ENCODE data around the gene FILIP1L. TPM values are rescaled to one million over a fixed set of nuclear protein-coding genes. Genes with fewer than 3 reads are reported as not detected.

The FILIP1L gene
- under 1 TPM in 1 of 2 experiments, not detected in 1; 0.24 TPM for total RNA-seq

DNA sequence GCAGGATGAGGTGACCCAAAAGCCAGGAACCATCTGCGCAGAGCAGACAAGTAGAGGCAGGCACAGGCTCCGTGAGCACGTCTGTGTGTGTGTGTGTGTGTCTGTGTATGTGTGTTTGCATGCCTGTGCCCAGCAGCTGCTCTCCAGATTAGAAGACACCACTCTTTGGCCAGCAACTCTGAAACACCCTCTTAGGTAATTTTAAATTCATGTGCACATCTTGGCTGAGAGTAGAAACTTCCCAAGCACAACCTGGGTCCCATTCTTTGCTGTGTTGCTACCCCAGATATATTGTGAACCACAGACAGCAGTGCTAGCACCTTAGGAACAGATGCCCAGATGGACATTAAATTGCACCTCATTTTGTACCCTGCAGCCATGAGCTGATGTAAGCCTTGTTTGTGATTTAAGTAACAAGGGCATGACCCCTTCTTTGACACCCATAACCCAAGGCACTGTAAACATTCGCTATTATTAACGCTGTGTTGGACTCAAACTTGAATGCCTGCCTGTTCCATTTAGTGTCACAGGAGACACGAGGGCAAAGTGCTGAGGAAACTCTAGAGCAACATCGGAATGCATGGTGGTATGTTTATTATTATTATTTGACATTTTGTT is at the start of gene FILIP1L:
TSS of gene FILIP1L (minus strand) at position 89 of the 618 bp plus-strand sequence.
- Mint-ChIP-seq H3K9me3 (no peaks in the 10 kb centered on the region), H3K36me3 (ENCODE audit: low read depth) (peaks cover 9% of the 10 kb centered on the region), H3K27me3 (ENCODE audit: low read depth) (no peaks in the 10 kb centered on the region), H3K4me3 (no peak within 1 kb of the TSS), H3K4me1 (ENCODE audit: low read depth) (peaks cover 2% of the 10 kb centered on the region), H3K27ac (no peak within 1 kb of the TSS)
- no peak for DNase-seq
- intact Hi-C loops (cut with micrococcal nuclease): no loop called here
- CTCF ChIA-PET: interaction anchor here (0.6 kb wide), 1 partner anchor 108 kb away, joined by 5 read pairs; no protein-coding TSS in a partner anchor

DNA sequence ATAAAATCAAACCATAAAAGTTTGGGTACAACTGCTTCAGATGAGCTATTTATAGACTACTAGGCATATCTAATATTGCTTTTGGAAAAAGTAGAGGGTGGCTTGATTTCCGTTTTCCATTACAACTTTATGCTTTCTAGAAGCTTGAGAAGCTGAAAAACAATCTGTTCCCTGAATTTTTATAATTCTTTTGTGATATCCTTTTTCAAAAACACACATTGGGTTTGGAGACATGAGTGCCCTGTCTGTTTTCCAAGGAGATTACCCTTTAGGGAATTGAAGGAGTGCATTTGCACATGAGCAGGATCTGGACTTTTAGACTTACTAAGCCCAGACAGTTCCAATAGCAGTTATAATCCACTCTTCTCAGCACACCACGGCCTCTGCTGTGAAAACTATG is 49.5 kb upstream of the FILIP1L start:
- H3K27me3 Mint-ChIP-seq (ENCODE audit: low read depth): no peaks in the 10 kb centered on the region
- CTCF ChIA-PET: interaction anchor here (0.7 to 1.5 kb wide), 2 partner anchors 11 to 55 kb away, joined by 3 read pairs; no protein-coding TSS in a partner anchor

DNA sequence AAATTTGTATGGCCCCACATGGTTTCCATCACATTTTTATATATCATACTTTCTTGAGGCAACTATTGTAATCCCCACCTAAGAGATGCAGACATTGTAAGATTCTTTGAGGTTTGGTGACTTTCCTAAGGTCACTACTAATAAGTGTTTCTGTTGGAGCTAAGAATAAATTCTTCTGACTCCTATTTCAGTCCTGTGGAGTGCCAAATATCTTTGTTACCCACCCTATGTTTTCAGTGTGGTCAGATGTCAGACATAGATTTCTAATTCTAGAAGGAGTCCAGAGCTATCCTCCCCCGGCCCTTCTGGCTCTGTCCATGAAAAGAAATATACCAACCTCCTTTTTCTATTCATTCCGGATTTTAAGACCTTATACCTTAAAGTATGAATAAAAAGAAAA is 46.2 kb upstream of the FILIP1L start:
- Mint-ChIP-seq H3K4me1 (ENCODE audit: low read depth) (peaks cover 3% of the 10 kb centered on the region), H3K9me3 (peaks cover 4% of the 10 kb centered on the region), H3K4me3 (no peak overlapping the region), H3K27me3 (ENCODE audit: low read depth) (no peaks in the 10 kb centered on the region), H3K27ac (no peak overlapping the region), H3K36me3 (ENCODE audit: low read depth) (peaks cover 31% of the 10 kb centered on the region)
- intact Hi-C loops (cut with micrococcal nuclease): no loop called here
- no peak for DNase-seq
- CTCF ChIA-PET: interaction anchor here (1.5 kb wide), 1 partner anchor 88 kb away, joined by 4 read pairs; no protein-coding TSS in a partner anchor

More for the DNA sequence above, 49.5 kb upstream of the FILIP1L start:
- Mint-ChIP-seq H3K27ac (no peak overlapping the region), H3K4me3 (no peak overlapping the region), H3K36me3 (ENCODE audit: low read depth) (peaks cover 15% of the 10 kb centered on the region), H3K4me1 (ENCODE audit: low read depth) (peaks cover 3% of the 10 kb centered on the region), H3K9me3 (no peaks in the 10 kb centered on the region)
- intact Hi-C loops (cut with micrococcal nuclease): no loop called here
- DNase-seq: no peak

DNA sequence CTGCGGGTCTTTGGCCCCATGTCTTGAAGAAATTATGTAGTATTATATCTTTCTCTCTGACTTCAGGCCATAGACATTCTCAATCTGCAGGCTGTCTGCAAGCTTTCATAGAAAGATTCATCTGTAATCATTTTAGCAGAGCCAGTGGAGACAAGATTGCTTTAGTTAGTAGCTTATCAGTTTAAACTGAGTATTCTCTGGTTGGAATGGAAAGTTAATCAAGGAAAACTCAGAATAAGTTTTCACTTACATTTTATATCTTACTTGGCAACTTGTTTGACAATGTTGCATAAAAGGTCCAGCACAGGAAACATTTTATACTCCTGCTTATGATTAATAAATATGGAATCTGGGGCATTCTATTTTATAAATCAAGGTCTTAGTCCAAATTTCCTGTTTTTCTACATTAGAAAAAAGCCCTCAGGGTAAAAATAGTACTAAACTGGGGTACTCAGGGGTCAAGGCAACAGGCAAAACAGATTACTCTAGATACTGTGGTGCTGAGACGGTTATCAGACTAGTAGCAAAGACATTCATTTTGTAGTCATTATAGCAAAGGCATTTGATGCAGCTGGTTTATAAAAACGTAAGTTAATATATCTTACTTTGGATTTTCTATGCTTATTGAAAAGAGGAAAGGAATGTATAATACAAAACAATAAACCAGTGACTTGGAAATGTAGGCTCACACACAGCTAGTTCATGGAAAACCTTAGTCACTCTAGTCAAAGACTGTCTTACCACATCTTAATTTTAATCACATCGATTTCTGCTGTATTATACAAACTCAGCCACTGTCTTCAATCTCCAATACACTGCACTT is 45.2 kb upstream of the FILIP1L start:
- no peak for DNase-seq
- intact Hi-C loops (cut with micrococcal nuclease): no loop called here
- Mint-ChIP-seq H3K4me1 (ENCODE audit: low read depth) (peaks cover 3% of the 10 kb centered on the region), H3K9me3 (peaks cover 11% of the 10 kb centered on the region), H3K27me3 (ENCODE audit: low read depth) (no peaks in the 10 kb centered on the region), H3K27ac (no peak overlapping the region), H3K4me3 (no peak overlapping the region), H3K36me3 (ENCODE audit: low read depth) (peaks cover 36% of the 10 kb centered on the region)
- CTCF ChIA-PET: no interaction called here

DNA sequence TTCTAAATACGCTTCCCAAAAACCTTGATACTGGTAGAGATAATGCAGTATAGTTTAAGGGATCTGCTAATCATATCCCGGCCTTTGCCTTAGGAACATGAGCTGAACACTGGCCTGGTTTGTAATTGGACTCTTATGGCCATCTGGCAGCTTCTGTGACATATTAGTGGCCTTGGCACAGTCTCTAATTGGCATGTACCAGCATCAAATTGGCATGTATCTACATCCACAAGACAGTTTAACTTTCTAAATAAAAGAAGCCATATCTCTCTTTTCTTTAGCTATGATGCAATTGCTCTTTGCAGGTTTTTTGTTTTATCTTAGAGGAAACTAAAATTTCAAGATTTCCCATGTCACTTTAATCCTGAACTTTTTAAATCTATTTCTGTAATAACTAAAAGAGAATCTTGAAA is 44.6 kb upstream of the FILIP1L start:
- H3K4me3 Mint-ChIP-seq: no peak overlapping the region
- H3K27me3 Mint-ChIP-seq (ENCODE audit: low read depth): no peaks in the 10 kb centered on the region
- H3K27ac Mint-ChIP-seq: no peak overlapping the region
- peaks cover 3% of the 10 kb centered on the region for H3K4me1 Mint-ChIP-seq (ENCODE audit: low read depth)
- CTCF ChIA-PET: no interaction called here
- peaks cover 11% of the 10 kb centered on the region for H3K9me3 Mint-ChIP-seq
- peaks cover 36% of the 10 kb centered on the region for H3K36me3 Mint-ChIP-seq (ENCODE audit: low read depth)
- intact Hi-C loops (cut with micrococcal nuclease): no loop called here
- DNase-seq: no peak

DNA sequence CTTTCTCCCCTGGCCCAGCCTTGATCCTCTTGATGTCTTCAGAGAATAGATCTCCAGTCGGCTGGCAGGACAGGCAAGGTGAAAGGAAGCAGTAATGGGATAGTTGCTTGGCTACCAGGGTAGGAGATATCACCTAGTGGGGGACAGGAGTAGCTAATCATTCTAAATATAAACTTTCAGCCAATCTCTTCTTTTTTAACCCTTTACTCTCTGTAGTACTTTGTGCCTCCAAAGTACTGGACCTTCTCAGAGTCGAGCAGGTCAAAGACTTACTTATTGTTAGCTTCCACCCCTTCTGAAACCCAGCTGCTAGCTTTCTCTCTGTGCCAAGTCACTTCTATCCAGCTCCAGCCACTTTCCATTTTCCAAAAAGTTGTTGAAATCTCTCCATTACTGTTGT is 43.4 kb upstream of the FILIP1L start:
- no peak for DNase-seq
- Mint-ChIP-seq H3K4me3 (no peak overlapping the region), H3K27ac (no peak overlapping the region), H3K9me3 (peaks cover 14% of the 10 kb centered on the region), H3K36me3 (ENCODE audit: low read depth) (peaks cover 43% of the 10 kb centered on the region), H3K4me1 (ENCODE audit: low read depth) (peaks cover 3% of the 10 kb centered on the region), H3K27me3 (ENCODE audit: low read depth) (no peaks in the 10 kb centered on the region)
- intact Hi-C loops (cut with micrococcal nuclease): no loop called here
- CTCF ChIA-PET: no interaction called here

DNA sequence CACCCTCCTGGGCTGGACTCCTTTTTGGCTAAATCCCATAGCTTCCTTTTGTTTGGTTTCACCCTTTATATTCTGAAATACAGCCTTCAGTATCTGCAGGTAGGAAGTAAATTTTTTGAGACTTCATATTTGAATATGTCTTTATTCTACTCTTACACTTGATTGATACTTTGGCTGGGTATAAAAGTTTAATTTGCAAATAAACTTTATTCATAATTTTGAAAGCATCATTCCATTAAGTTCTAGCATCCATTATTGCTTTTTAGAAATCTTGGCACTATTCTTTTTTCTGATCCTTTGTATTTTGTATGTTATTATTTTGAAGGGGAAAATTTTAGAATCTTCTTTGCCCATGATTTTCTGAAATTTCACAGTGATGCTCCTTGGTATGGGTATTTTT is 41.3 kb upstream of the FILIP1L start:
- peaks cover 14% of the 10 kb centered on the region for H3K9me3 Mint-ChIP-seq
- no peak overlapping the region for H3K4me3 Mint-ChIP-seq
- peaks cover 59% of the 10 kb centered on the region for H3K36me3 Mint-ChIP-seq (ENCODE audit: low read depth)
- intact Hi-C loops (cut with micrococcal nuclease): no loop called here
- no peak for DNase-seq
- peaks cover 3% of the 10 kb centered on the region for H3K4me1 Mint-ChIP-seq (ENCODE audit: low read depth)
- no peaks in the 10 kb centered on the region for H3K27me3 Mint-ChIP-seq (ENCODE audit: low read depth)
- H3K27ac Mint-ChIP-seq: no peak overlapping the region
- CTCF ChIA-PET: interaction anchor here (0.6 to 0.7 kb wide), 3 partner anchors 46 to 1422 kb away, joined by 3 to 5 read pairs (median 3); no protein-coding TSS in a partner anchor

DNA sequence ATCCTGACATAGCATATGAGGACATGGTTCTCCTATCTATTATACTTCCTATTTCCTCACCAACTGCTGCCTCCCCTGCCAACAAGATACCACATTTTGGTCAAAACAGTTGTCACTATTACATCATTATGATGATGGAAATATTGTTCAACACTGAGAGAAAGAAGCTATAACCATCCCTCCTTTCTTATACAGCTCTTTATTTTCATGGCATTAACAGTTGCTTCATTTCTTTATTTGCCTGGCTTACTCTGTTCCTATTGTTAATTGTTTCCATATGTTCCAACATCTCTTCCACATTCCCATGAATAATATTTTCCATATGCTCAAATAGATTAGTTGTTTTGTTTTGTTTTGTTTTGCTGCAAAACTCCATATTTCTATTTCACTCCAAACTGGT is 40.8 kb upstream of the FILIP1L start:
- CTCF ChIA-PET: interaction anchor here (0.7 to 1.1 kb wide), 2 partner anchors 19 to 46 kb away, joined by 3 to 5 read pairs; no protein-coding TSS in a partner anchor
- Mint-ChIP-seq H3K27ac (no peak overlapping the region), H3K4me1 (ENCODE audit: low read depth) (peaks cover 2% of the 10 kb centered on the region), H3K36me3 (ENCODE audit: low read depth) (peaks cover 60% of the 10 kb centered on the region), H3K9me3 (peaks cover 14% of the 10 kb centered on the region), H3K27me3 (ENCODE audit: low read depth) (no peaks in the 10 kb centered on the region), H3K4me3 (no peak overlapping the region)
- no peak for DNase-seq
- intact Hi-C loops (cut with micrococcal nuclease): no loop called here

DNA sequence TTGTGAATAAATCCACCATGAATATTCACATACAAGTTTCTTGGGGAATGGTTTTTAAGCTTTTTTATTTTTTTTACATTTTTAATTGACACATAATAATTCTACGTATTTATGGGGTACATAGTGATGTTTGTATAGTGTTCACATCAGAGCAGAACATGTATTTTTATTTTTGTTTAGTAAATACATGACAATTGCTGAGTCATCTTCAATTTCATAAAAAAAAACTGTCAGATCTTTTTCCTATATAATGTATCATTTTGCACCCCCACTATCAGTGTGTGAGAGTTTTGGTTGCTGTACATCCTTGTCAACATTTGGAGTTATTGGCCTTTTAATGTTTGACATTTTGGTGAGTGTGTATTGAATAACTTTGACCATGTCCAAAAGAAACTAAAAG is 39.9 kb upstream of the FILIP1L start:
- H3K27ac Mint-ChIP-seq: no peak overlapping the region
- peaks cover 14% of the 10 kb centered on the region for H3K9me3 Mint-ChIP-seq
- no peak for DNase-seq
- H3K4me1 Mint-ChIP-seq (ENCODE audit: low read depth): no peaks in the 10 kb centered on the region
- H3K4me3 Mint-ChIP-seq: no peak overlapping the region
- no peaks in the 10 kb centered on the region for H3K27me3 Mint-ChIP-seq (ENCODE audit: low read depth)
- CTCF ChIA-PET: interaction anchor here (1.1 kb wide), 1 partner anchor 18 kb away, joined by 3 read pairs; no protein-coding TSS in a partner anchor
- peaks cover 67% of the 10 kb centered on the region for H3K36me3 Mint-ChIP-seq (ENCODE audit: low read depth)
- intact Hi-C loops (cut with micrococcal nuclease): no loop called here

DNA sequence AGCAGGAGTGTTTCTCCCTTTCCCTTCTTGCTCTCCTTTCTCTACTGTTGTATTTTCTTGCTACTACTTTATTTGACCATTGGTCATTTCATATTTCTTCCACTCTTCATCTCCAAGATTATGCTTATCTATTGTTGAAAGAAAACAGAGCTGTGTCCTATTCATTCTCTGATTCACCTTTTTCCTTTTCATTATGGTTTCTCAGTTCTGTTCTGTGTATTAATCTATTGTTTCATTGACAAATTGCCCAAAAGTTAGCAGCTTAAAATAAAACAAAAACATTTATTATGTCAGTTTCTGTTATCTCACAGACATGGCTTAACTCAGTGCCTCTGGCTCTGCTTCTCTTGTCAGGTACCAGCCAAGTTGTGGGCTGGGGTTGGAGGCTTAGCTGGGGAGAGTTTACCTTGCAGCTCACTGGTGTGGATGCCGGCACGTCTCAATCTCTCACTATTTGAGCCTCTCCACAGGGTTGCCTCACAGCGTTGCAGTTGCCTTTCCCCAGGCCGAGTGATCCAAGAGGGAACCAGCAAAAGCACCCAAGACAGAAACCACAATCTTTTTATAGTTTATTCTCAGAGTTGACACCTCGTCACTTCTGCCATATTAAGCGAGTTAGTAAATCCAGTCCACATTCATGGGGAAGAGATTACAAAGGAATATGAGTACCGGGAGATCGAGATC is 36.9 kb upstream of the FILIP1L start:
- Mint-ChIP-seq H3K27me3 (ENCODE audit: low read depth) (no peaks in the 10 kb centered on the region), H3K9me3 (peaks cover 10% of the 10 kb centered on the region), H3K36me3 (ENCODE audit: low read depth) (peaks cover 57% of the 10 kb centered on the region), H3K4me3 (no peak overlapping the region), H3K4me1 (ENCODE audit: low read depth) (peaks cover 2% of the 10 kb centered on the region), H3K27ac (no peak overlapping the region)
- CTCF ChIA-PET: interaction anchor here (0.7 kb wide), 1 partner anchor 34 kb away, joined by 3 read pairs; no protein-coding TSS in a partner anchor
- intact Hi-C loops (cut with micrococcal nuclease): no loop called here
- no peak for DNase-seq

DNA sequence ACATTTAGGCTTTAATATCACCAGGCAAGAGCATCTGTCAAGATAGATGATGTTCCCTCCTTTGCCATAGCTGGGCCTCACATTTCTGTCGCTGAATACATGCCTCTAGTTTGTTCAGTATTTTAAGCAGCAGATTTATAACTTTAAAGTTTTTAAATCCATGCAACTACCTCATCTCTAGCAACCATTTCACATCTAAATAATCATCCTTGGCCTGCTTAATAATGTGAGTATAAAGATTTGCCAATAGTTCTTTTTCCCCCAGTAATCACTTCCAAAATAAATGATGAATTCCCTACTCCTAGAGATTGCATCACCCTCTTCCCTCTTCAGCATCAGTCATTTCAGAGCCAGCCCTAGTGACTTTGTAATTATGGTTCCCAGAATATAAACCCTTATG is 36.2 kb upstream of the FILIP1L start:
- peaks cover 9% of the 10 kb centered on the region for H3K9me3 Mint-ChIP-seq
- H3K27me3 Mint-ChIP-seq (ENCODE audit: low read depth): no peaks in the 10 kb centered on the region
- no peak for DNase-seq
- CTCF ChIA-PET: interaction anchor here (0.7 kb wide), 1 partner anchor 34 kb away, joined by 3 read pairs; no protein-coding TSS in a partner anchor
- H3K27ac Mint-ChIP-seq: no peak overlapping the region
- H3K4me1 Mint-ChIP-seq (ENCODE audit: low read depth): peaks cover 2% of the 10 kb centered on the region
- H3K36me3 Mint-ChIP-seq (ENCODE audit: low read depth): peaks cover 54% of the 10 kb centered on the region
- no peak overlapping the region for H3K4me3 Mint-ChIP-seq
- intact Hi-C loops (cut with micrococcal nuclease): no loop called here
